Panc1 (cell line): ENCODE results near the gene CLIP1.

Source experiments
- POLR2AphosphoS5 ChIP-seq: IDR thresholded peaks from 2 replicates; pipeline ENCODE4 v1.6.1; 2012; ENCODE audit warnings: mild to moderate bottlenecking, low read depth, low read length, moderate library complexity
- TF ChIP-seq, protein P1 (sequence below): fragments of 450-650 bp; IDR thresholded peaks from 2 replicates; pipeline ENCODE4 v1.5.1; 2017; ENCODE audit warnings: mild to moderate bottlenecking
- TF ChIP-seq, protein P2 (sequence below), 2 experiments: IDR thresholded peaks; 2 replicates each; pipeline ENCODE4 v1.6.1; 2011 to 2012; ENCODE audit warnings: low read depth in 2 of 2, control low read depth in 1 of 2, low read length in 1 of 2, mild to moderate bottlenecking in 1 of 2, moderate library complexity in 1 of 2; ENCODE audit not compliant: insufficient read depth in 1 of 2

DNA sequence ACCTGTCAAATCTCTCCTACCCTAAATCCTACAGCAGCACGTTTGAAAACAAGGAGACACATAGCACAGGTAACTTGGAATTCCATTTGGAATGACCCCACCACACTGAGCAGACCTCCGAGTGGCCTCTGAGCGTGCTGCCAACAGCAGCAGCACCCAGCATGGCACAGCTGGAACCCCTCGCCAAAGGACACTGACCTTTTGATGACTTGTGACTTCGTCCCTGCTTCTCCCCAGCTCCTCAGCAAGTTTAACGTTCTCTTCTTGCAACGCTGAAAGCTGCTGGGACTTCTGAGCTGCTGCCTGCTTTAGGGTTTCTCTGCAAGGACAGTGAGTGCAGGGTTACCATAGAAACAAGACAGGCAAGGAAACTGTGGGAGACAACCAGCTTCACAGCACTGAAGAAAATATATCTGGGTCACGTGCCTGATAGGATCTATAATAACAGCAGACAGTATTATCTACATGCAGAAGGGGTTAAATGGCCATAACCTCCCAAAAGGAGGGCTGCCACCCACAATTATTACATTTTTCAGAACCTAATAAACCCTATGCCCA lies 112.8 kb downstream of the CLIP1 start:
- TF ChIP-seq, protein P1, sequence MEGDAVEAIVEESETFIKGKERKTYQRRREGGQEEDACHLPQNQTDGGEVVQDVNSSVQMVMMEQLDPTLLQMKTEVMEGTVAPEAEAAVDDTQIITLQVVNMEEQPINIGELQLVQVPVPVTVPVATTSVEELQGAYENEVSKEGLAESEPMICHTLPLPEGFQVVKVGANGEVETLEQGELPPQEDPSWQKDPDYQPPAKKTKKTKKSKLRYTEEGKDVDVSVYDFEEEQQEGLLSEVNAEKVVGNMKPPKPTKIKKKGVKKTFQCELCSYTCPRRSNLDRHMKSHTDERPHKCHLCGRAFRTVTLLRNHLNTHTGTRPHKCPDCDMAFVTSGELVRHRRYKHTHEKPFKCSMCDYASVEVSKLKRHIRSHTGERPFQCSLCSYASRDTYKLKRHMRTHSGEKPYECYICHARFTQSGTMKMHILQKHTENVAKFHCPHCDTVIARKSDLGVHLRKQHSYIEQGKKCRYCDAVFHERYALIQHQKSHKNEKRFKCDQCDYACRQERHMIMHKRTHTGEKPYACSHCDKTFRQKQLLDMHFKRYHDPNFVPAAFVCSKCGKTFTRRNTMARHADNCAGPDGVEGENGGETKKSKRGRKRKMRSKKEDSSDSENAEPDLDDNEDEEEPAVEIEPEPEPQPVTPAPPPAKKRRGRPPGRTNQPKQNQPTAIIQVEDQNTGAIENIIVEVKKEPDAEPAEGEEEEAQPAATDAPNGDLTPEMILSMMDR = no peak
- TF ChIP-seq POLR2AphosphoS5 = no peak
- TF ChIP-seq, protein P2, sequence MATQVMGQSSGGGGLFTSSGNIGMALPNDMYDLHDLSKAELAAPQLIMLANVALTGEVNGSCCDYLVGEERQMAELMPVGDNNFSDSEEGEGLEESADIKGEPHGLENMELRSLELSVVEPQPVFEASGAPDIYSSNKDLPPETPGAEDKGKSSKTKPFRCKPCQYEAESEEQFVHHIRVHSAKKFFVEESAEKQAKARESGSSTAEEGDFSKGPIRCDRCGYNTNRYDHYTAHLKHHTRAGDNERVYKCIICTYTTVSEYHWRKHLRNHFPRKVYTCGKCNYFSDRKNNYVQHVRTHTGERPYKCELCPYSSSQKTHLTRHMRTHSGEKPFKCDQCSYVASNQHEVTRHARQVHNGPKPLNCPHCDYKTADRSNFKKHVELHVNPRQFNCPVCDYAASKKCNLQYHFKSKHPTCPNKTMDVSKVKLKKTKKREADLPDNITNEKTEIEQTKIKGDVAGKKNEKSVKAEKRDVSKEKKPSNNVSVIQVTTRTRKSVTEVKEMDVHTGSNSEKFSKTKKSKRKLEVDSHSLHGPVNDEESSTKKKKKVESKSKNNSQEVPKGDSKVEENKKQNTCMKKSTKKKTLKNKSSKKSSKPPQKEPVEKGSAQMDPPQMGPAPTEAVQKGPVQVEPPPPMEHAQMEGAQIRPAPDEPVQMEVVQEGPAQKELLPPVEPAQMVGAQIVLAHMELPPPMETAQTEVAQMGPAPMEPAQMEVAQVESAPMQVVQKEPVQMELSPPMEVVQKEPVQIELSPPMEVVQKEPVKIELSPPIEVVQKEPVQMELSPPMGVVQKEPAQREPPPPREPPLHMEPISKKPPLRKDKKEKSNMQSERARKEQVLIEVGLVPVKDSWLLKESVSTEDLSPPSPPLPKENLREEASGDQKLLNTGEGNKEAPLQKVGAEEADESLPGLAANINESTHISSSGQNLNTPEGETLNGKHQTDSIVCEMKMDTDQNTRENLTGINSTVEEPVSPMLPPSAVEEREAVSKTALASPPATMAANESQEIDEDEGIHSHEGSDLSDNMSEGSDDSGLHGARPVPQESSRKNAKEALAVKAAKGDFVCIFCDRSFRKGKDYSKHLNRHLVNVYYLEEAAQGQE (IDR thresholded peaks at IDR 0.05; ENCODE audit: insufficient read depth in 1 of 2, low read depth in 2 of 2, low read length in 1 of 2) = no peak
